GM18873 (cell line): Measurements from ENCODE around the gene OPCML.

Experiments
- ATAC-seq: cut with Tn5 transposase; IDR thresholded peaks from one replicate; pipeline ENCODE4 v1.9.1; 2021; ENCODE audit warnings: mild to moderate bottlenecking, moderate library complexity, moderate number of reproducible peaks; ENCODE audit not compliant: unreplicated experiment, low FRiP score

The OPCML gene

DNA sequence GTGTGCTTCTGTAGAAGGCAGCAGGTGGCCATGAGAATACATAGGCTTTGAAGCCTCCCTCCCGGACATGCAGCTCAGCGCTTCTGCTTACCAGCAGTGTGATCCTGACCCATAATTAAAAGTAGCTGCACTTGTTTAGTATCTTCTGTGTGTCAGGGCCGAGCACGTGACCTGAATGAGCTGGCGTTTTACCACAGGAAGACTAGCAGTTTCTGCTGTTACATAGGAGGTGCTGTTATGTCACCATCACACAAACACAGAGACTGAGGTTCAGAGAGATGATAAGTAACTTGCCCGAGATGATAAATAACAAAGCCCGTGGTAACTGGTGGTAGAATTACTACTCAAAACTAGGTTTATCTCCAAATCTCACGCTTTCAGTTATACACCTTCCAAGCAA lies 329.5 kb downstream of the OPCML start:
- ATAC-seq: no peak

DNA sequence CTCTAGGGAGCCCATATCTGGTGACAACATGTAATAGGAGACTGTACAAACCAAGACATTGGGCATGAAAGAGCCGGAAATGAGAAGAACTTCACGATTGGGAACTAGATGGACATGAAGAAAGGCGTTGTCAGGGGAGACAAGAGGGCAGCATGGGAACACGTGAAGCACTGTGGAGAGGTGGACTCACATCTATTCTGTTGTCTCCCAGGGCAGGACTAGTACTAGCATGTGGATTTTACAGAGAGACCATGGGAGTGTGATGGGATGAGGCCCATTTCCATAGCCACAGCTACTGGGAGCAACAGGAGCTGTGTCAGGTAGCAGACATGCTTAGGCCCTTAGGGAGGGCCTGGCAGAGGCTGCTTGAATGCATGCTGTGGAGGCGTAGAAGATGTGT lies 333.9 kb downstream of the OPCML start:
- ATAC-seq: no peak

DNA sequence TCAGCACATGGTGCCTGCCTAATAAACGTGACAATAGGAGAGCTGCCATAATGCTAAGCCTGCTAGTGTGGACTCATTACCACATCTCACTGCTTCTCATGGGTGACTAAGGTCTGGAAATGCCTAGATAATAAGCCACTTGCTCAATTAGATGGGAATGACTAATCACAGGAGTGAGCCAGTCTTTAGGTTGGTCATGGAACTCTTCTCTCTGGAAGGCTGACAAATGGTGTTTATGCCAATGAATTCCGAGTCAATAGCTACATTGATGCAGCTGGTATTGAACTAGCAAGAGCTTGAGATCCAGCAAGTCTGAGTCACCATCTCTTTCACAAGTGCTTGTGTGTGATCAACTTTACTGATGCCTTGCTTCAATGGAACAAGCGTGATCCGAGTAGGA lies 334.9 kb downstream of the OPCML start:
- no peak for ATAC-seq

- no peak for ATAC-seq
These were observed 340.4 kb downstream of the OPCML start for GRCh38 chr11:133191931-133192330.

DNA sequence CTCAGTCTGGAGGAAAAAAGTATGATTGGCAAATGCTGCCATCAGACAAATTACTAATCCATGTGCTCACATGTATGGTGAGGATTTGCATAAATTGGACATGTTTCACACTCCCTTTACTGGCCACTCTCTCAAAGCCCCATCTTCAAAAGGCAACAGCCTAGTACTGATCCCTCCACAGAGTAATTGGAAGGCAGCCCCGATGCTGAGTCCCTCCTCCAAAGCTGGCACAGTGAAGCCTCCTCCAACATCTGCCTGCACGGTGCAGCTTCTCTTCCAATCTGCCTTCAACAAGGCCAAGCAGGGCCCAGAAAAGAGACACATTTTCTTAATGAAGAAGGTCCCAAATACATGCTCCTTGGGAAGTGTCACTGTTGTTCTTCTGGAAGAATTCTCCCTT lies 350.6 kb downstream of the OPCML start:
- ATAC-seq: no peak

DNA sequence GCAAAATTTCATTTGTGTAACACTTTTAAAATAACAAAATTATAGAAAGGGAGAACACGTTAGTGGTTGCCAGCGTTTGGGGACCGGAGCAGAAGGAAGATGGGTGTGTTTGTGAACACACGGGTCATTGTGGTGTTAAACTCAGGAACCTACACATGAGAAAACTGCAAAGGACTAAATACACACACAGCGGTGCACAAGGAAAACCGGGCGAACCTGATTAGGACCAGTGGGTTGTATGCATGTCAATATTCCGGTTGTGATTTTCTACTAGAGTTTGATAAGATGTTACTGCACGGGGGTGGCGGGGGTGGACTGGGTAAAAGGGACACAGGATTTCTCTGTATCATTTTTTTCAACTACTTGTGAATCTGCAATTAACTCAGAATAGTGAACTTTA lies 351.2 kb downstream of the OPCML start:
- ATAC-seq: no peak

DNA sequence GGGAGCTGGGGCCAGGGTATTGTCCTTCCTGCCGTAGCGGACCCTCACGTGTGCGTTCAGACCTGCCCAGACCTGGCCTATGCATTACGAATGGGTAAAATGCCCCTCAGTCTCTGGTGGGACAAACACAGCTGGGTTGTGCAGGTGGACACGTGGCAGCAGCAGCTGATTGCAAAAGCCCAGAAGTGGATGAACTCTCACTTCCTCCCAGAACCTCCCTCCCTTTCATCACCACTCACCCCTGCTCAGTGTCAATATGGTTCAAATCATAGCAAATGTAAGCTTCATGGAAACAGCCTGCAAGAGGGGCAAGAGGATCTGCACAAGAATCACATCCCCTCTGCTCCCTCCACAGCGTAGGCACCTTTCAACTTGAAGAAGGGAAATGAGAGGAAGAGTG lies 352.1 kb downstream of the OPCML start:
- no peak for ATAC-seq

- no peak for ATAC-seq
These were observed 355.6 kb downstream of the OPCML start for GRCh38 chr11:133176748-133177147.

DNA sequence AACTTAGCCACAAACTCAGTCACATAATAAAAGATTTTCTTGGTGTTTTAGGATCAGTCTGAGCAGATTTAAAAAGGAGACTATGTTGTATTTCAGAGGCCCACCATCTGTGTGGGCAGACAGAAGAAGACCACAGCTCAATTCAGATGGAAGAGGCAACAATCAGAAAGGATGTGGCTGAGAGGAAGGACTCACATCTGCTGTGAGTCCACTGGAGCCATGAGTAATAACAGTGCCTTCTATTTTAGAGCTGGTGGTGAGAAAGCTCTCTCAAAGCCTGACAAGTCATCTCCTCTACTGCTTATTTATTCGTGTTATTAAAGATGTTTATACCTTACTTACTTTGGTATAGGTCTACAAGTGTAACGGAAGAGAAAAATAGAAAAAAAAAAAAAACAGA lies 357.2 kb downstream of the OPCML start:
- ATAC-seq: no peak

- no peak for ATAC-seq
These were observed 358.4 kb downstream of the OPCML start for GRCh38 chr11:133173810-133174412.

- ATAC-seq: no peak
These were observed 360.0 kb downstream of the OPCML start for GRCh38 chr11:133172349-133172748.

DNA sequence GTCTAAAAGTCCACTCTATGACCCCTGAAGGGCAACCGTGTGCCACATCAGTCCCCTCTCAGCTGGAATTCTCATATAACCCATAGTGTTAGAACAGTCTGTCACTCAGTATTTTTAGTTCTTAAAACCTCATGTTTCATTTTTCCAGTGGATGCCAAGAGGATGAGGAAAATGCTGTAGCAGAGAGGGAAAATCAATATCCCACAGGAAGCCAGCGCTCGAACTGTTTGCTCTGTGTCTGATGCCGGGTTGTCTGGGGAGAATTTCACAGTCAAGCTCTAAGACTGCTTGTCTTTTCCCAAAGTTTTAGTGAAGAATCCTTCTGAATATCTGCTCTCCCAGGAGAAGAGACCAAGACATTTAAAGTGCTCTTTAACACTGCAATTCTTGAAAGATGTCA lies 360.9 kb downstream of the OPCML start:
- ATAC-seq: no peak

GRCh38 chr11:133168016-133168415 lies 364.3 kb downstream of the OPCML start:
- ATAC-seq: no peak

DNA sequence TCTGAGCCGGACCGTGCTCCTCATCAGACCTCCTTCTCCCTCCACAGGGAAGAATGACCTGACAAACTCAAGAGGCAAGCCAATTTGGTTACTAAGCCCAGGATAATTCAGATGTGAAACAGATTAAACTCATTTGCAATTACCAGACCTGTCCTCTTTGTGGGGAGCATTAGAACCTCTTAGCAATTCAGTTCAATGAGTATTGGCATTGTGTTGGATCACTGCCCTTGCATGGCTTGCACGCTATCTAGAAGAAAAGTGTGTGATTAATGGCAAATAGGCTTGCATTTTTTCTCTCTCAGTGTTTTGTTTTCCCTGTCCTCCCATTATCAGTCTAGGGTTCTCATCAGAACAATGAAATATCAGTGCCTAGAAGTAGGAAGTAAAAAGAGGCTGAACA lies 365.6 kb downstream of the OPCML start:
- no peak for ATAC-seq

DNA sequence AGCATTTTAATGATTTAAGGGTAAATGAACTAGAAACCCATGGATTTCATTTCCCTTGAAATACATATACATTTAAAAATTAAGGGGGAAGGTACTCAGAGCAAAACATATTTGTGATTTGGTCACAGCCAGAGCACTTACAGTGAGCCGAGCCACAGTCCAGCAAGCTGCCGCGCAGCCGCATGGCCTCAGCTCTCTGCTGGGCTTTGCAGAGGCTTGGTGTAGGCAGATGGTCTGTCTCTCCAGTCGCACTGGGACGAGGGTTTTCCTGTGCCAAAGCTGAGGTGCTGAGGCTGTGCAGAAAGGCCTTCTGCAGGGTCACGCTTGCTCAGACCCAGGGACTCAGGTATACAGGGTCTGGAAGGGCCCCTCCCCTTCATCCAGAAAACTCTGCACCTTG lies 367.3 kb downstream of the OPCML start:
- no peak for ATAC-seq

GRCh38 chr11:133163463-133164419 lies 368.6 kb downstream of the OPCML start:
- ATAC-seq: no peak

DNA sequence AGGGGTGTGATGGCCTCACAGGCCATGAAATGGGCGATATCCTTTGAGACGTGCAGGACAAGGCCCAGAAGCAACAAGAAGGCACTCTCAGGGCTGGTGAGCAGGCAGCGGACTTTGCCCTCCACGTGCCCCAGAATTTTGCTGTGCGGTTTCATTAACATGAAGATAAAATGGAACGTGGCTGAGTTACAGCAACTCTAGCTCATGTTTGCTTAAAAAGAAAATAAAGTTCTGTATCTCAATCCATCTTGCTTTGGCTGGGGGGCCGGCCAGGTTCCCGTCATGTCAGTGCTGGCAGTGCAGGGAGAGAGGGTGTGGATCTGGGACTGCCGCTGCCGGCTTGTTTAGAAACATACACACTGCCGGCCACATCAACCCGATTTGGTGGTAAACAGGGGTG lies 370.1 kb downstream of the OPCML start:
- ATAC-seq: no peak

DNA sequence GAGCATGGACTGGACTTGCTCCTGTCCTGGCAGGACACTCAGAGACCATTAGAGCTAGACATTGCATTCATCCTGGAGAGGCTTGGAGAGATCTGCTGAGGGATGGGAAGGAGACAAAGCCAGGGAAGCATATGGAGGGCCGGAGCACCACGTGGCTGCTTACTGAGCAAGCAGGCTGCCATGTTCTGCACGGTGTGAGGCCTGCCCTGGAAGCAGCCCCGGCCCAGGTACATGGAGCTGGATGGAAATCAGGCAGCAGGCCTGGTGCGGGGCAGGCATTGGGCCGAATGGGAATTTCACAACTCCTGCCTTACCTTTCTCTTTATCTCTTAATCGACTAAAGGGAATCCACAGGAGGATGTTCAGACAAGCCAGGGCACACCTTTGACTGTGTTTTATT lies 371.5 kb downstream of the OPCML start:
- no peak for ATAC-seq

DNA sequence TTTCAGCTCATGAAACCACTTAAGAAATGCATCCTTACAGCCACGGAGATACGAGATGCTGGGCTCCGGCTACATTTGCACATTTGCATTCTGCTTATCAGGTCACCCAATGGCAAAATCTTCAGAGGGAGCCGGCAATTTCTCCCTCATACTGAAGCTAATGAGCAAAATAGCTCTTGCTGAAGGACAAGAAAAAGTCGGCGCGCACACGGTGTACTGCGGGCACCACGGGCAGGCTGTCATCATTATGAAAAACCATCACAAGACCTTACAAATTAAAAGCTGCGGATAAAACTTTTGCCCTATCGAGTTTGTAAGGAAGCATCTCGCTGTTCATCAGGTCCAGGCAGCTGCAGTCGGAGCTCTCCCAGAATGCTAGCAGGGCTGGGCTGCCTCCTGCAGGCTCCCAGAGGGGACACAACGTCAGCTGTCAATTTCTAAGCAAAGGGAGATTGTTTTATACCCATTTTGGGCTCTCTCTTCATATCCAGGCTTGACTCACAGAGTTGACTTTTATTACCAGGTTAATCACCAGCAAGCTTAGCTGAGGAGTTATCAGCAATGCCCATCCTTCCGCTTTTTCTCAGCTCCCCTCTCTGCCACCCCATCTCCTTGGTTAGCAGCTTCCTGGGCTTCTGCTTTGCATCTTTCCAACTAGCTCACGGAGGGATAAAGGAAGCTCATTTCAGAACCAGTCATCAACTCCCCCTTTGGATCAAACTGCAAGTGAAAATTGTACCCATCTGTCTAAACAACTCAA lies 375.1 kb downstream of the OPCML start:
- ATAC-seq: no peak

DNA sequence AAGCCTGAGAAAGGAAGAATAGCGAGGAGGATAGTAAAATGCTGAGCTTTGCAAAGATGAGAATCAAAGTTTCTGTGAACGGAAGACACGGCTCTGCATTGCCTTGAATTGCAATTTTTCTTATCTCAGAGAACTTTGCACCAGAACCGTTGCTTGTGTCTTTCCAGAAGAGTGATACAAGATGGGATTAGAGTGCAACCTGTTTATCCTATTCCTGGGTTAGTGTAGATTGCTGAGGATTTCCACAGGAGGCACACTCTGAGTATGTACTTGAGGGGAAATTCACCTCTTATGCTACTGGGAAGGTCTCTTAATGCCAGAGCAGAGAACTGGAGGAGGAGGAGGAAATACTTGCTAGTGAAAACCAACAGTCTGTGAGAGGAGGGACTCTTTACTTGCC lies 377.5 kb downstream of the OPCML start:
- no peak for ATAC-seq

- no peak for ATAC-seq
These were observed 378.2 kb downstream of the OPCML start for GRCh38 chr11:133154076-133154475.
